Stimulated activated CD4-positive, alpha-beta T cell treated with anti-CD3 and anti-CD28 coated beads, Interleukin-1b, Interleukin-23, amount 100 ng/mL, for 1 hour (primary cell): ENCODE data around the gene FXYD1.

Source experiments
- DNase-seq, 2 donors: peaks; one replicate each; pipeline ENCODE4 v3.0.0-alpha.2; 2020; ENCODE audit warnings: low read depth in 2 of 2

FXYD1 gene

GRCh38 chr19:35107545-35107944 is 31.1 kb upstream of the FXYD1 start:
- DNase-seq, result no peak

- no peak for DNase-seq
Observed at GRCh38 chr19:35108730-35109129, 29.9 kb upstream of the FXYD1 start.

GRCh38 chr19:35109395-35110112 is 29.1 kb upstream of the FXYD1 start:
- no peak for DNase-seq

DNA sequence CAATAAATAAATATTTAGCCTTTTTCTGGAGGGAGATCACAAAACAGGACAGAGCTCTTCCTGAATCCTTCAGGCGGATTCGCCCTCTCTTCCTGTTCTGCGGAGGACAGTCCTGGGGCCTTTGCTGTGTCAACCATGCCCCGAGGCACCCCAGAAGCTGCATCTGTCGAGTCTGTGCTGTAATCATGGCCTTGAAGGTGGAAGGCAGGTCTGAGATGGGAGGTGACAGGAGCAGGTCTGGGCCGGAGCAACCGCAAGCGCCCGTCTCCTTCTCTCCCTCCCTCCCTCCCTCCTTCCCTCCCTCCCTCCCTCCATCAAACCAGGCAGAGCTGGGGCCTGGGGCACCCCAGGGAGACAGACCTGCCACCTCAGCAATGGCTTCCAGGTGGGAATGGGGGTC is 27.6 kb upstream of the FXYD1 start:
- DNase-seq, result no peak

- DNase-seq, result no peak
Observed at GRCh38 chr19:35112995-35113688, 25.5 kb upstream of the FXYD1 start.

GRCh38 chr19:35114353-35115176 is 24.1 kb upstream of the FXYD1 start:
- peak; percentile 27 to 57 for DNase-seq

DNA sequence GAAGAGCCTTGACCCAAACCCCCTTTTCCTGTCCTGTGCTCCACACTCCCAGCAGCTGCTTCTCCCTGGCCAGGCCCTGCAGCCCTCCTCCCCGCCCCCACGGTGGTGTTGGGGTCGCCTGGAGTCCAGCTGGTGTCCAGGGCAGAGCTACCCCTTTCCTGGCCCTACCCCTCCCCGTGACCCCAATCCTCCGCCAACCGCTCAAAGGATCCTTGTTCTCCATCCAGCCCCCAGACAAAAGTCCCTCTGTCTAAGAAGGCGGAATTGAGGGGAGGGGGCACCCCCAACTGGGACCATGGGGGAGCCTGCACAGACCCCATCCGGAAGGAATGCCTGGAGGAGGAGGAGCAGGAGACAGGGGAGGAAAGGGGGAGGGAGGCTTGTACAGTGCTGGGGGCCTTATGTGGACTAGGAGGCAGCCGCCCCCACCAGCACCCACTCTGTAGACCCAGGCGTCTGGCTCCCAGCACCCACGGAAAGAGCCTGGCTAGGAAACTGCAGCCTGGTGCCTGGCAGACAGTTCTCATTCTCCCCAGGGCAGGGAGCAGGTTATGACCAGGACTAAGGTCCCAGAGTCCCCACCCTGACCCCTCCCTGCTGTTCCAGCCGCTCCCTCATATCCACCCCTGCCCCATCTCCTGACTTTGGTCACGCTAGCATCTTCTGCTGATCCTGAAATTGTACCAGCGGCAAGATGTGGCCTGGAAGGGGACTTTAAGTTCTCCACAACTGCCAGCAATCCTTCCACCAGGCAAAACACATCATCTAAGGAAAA is 23.3 kb upstream of the FXYD1 start, which contains the start of gene FXYD3:
Gene FXYD3 (plus strand): TSS at position 647 of the 775 bp plus-strand sequence. CDS start 3,554 bp downstream, outside the sequence.
- no peak for DNase-seq

- DNase-seq, result no peak
Observed at GRCh38 chr19:35116072-35116801, 22.4 kb upstream of the FXYD1 start.

DNA sequence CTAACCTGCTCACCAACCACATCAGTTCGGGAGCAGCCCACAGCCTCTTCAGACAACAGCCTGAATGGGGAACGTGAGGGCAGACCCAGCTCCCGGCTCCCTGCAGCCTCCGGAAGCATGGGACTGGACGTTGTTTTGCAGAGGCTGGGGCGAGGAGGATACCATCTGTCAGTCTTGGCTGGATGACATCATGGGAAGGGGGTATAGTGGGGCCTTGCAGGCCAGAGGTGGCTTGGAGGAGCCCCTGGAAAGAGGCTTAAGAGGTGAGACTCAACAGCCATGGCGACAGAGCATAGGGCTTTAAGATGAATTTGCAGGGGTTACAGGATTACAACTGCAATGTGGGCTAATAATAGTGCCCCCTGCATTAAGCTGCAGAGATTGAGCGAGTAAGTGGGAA is 21.5 kb upstream of the FXYD1 start:
- no peak for DNase-seq

DNA sequence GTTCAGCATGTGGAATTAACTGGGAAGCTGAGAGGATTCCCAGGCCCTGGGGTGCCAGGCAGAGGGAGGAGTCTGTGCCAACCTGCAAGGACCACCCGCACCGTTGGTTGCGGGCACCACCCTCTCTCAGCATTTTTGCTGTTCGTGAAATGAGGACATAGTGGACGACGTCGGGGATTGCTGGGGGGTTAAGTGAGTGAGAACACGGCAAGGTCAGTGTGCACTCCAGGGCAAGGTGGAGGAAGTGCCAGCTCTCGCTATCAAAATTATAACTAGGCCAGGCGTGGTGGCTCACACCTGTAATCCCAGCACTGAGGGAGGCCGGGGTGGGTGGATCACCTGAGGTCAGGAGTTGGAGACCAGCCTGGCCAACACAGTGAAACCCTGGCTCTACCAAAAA is 20.8 kb upstream of the FXYD1 start:
- DNase-seq, result no peak

GRCh38 chr19:35118268-35119020 is 20.2 kb upstream of the FXYD1 start:
- no peak for DNase-seq

- no peak for DNase-seq
Observed at GRCh38 chr19:35119091-35119490, 19.5 kb upstream of the FXYD1 start.

DNA sequence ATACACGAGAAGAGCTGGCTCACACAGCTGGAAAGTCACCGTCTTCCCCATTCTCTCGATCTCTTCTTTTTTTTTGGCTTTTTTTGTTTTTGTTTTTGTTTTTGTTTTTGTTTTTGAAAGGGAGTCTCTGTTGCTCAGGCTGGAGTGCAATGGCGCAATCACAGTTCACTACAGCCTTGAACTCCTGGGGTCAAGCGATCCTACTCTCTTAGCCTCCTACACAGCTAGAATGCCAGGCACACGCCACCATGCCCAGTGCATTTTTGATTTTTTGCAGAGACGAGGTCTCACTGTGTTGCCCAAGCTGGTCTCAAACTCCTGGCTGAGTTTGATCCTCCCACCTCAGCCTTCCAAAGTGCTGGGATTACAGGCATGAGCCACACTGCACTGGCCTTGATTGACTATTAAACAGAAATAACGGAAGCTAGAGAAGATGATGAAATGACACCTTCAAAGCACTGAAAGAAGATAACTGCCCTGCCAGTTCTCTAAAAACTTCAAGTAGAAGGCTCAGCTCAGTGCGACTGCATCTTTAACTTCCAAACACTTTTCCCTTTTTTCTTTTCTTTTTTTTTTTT is 19.0 kb upstream of the FXYD1 start:
- DNase-seq, result no peak

DNA sequence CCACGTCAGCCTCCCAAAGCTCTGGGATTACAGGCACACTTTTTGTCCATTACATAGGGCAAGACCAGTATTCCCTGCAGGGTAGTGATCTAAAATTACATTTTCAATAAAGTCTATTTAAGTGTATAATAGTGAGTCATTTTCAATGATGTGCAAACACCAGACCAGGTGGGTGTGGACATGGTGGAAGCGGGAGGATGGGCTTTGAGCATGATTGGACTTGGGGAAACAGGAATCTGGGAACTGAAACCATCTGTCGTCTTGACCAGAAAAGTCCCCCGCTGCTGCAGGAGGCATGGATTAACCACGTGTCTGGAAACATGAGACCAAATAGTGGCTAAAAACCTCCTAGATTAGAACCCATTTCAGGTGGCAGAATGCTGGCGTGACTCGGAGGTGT is 18.1 kb upstream of the FXYD1 start:
- no peak for DNase-seq

DNA sequence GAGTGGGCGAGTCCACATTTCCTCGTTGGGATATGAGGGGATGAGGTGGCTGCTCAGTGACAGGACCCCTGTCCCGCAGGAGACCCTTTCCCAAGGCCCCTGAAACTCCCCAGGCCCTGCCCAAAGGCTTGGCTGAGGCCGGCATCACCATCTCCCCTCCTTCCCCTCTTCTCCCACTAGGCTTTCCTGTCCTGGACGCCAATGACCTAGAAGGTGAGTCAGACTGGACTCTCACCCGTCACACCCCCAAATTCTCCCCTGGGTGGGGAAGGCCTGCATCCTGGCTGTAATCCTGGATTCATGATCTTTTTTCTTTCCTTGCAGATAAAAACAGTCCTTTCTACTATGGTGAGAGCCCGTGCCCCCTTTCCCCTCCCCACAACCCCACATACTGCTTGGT is 17.7 kb upstream of the FXYD1 start:
- no peak for DNase-seq

- no peak for DNase-seq
Observed at GRCh38 chr19:35122687-35123551, 15.7 kb upstream of the FXYD1 start.

GRCh38 chr19:35123573-35123972 is 15.1 kb upstream of the FXYD1 start:
- no peak for DNase-seq

GRCh38 chr19:35124098-35125060 is 14.2 kb upstream of the FXYD1 start:
- peak; percentile 67 to 76 for DNase-seq
